Stimulated activated CD8-positive, alpha-beta memory T cell treated with anti-CD3 and anti-CD28 coated beads, Interleukin-15, amount 100 ng/mL, for 4 hours (primary cell): Measurements from ENCODE around the gene TCL1B.

Experiments
- DNase-seq, 2 donors: peaks; one replicate each; pipeline ENCODE4 v3.0.0-alpha.2; 2020; ENCODE audit warnings: low read depth in 2 of 2

Gene TCL1B

DNA sequence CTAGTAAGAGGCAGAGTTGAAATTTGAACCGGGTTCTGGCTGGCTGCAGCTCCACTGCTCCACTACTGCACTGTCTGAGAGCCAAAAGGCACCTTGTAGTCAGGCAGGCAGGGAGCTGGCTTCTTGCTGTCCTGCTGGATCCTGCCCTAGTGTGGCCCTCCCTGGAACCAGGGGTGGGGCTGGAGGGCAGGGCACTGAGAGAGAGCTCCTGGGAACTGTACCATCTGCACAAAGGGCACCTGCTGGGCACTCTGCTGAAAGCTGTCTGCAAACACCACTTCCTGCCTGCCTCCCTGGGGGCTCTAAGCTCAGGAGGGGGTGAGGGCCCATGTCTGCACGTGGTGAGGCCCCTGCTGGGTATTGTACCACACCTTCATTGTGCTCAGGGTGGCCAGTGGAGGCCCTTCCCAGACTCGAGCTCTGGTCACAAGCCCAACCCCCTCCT, 19.0 kb upstream of the TCL1B start:
- no peak for DNase-seq

DNA sequence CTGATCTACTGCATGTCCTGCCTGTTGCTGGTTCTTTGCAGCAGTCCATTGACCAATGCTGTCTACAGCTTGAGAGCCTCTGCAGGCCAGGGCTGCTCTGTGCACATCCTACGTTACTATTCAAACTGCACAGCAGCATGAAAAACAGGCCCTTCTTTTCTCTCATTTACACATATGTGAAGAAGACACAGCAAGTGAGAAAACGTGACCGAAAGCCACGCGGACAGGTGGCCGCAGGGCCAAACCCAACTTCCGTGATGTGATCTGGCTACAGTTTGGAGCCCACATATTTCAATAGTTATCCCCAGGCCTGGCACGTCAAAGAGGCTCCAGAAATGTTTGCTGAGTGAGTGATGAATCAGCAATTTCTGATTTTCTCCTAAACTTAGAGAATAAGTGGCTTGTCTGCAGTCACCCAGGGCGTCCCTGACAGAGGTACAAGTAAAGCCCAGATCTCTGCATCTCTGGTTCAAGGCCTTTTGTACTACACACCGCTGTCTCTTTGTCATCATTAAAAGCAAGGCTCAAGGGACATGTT, 17.9 kb upstream of the TCL1B start:
- DNase-seq, result no peak

DNA sequence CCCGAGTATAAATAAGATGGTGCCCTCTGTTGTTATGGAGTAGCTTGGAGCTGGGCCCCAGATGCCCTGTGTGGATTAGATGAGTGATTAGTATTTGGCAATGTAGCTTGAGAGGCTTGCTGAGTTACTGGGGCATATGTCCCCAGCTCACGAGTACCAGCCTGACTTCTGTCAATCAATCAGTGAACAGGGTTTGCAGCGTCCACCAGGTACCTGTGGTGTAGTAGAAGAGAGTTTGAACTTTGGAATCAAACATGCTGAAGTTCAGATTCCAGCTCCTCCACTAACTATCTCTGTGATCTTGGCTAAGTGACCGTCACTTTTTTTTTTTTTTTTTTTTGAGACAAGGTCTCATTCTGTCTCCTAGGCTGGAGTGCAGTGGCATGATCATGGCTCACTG, 11.6 kb upstream of the TCL1B start:
- DNase-seq, result no peak

DNA sequence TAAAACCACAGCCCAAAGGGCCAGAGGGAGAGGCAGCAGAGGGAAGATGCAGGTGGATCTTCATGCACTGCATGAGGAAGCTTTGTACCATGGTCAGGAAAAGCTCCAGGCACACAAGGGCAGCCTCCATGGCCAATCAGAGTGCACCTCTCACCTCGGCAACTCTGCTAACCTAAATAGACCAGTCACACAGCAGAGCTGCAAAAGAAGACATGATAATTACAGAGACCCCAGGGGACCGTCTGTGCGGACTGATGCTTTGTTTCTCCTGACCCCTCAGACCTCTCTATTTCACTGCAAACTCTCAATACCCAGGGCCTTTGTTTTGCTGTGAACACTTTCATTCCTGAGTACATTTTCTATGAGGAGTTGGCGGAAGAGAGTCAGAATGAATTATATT, 10.7 kb upstream of the TCL1B start:
- no peak for DNase-seq

DNA sequence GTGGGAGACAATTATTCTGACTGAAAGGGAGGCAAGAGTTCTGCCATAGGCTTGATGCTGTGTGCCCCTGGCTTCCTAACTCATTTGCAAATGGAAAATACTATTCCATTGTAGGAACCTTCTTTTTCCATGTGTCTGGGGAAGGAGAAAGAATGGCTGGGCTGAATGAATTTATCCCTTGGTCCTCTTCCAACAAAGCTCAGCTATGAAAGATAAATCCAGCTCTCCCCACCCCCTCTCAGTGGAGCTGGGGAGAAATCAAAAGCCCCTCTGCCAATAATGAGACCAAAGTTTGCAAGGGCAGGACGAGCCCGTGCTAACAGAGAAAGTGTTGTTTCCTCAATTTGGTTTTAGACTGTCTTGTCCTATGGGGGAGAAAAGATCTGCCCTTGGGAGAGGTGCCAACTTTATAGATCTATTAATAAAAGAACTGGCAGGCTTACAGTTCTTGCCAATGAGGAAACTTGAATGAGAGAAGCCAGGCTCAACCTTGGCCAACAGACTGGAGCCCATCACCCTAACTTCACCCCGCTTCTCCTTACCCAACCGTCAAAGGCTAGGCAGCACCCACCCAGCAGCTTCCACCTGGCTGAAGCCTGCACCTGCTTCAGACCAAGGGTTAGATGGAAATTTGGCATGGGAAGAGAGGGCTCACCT, 8.9 kb upstream of the TCL1B start:
- DNase-seq, result no peak

DNA sequence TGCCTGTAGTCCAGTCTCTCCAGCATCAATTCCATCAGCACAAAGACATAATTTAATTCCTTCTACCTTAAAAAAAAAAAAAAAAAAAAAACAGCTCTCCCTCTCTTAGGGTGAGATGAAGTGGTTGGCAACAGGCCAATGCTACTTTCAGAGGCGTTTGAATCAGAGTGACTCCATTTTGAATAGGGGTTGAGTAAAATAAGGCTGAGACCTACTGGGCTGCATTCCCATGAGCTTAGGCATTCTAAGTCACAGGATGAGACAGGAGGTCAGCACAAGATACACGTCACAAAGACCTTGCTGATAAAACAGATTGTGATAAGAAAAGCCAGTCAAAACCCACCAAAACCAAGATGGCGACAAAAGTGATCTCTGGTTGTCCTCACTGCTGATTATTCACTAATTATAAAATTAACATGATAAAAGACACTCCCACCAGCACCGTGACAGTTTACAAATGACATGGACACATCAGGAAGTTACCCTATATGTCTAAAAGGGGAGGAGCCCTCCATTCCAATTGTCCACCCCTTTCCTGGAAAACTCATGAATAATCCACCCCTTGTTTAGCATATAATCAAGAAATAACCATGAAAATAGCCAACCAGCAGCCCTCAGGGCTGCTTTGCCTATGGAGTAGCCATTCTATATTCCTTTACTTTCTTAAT, 6.9 kb upstream of the TCL1B start:
- DNase-seq, result no peak

DNA sequence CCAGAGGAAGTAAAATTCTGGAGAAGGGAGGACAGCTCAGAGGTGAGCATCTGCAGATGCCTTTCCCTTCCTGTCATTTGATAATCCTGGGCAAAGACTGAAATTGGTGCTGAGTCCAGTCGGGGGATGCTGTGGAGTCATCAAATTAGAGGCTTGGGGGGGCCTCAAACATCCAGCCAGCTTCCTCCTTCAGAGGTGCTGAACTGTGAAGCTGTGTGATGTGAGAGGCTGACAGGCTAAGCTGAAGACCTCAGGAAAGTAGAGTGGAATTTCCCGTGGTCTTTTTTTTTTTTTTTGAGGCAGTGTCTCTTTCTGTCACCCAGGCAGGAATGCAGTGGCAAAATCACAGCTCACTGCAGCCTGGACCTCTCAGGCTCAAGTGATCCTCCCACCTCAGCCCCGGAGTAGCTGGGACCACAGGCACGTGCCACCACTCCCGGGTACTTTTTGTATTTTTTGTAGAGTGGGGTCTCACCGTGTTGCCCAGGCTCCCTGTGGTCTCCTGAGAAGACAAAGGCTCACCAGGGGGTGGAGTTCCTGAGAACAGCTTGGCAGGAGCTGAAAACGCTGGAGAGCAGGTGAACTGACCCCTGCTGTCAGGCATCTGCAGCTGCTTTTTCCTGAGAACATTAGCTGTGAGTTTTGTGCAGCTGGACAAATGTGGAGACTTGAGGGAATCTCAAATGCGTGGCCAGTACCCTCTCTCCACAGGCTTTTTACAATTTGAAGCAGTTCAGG, 6.1 kb upstream of the TCL1B start:
- no peak for DNase-seq

DNA sequence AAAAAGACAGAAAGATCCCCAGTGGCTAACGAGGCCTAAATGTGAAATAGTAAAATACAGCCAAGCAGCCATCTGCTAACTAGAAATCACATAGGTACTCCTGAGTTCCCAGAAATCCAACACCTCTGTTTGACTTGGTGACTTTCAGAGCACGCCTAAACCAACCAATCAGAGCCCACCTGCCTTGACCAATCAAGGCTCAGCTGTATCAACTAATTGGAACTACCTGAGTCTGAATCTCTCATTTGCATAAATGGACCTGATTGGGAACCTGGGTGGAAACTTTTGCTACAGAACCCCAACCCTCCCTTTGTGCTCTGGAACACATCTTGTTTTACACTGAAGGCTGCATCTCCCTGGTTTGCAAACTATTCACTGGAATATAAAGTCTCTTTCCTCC, 5.1 kb upstream of the TCL1B start:
- DNase-seq, result no peak

DNA sequence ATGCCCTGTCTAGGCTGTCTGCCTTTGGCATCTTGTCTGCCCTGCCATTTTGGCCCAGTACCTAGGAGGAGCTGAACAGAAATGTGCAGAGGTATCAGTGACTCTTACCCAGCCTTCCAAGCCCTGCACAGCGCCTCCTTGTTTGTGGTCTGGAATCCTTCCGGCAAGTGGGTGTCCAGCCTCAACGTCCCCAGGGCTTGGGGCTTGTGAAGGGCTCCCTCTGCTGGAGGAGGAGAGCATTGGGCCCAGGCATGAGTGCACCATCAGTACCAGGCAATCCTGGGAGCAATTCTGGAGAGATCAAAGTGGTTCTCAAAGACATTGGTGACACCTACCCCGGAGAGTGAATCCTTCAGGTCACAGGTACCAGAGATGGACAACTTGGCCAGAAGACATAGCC, 2.4 kb upstream of the TCL1B start:
- no peak for DNase-seq

DNA sequence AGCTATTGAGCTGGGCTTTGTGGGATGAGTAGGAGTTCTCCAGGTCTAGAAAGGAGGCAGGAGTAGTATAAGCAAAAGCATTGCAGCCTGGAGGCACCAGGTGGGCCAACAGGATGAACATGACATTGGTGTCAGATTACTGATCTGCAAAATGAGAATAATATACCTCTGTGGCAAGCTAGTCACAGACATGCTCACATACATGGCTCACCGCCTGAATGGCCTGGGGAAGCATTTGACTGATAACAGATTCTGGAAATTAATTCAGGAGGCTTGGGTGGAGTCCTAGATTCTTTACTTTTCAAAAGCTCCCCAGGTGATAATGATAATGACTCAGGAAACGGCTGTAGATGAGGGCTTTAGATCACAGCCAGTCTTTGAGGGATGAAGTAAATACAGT, 709 bp downstream of the TCL1B start:
- no peak for DNase-seq

DNA sequence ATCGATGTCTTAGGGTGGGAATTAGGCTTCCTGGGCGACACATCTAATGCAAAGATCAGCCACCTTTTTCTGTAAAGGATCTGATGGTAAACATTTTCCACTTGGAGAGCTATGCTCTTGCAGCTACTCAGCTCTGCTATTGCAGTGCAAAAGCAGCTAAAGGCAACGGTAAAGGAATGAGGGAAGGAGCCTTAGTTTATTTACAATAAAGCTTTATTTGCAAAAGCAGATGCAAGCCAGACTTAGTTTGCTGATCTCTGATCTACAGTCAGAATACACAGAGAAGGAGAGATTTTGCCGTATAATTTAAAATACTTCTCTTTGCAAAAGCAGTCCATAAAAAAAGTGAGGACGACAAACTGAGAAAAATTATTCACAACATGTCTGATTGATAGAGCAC, 3.2 kb downstream of the TCL1B start:
- DNase-seq, result no peak

DNA sequence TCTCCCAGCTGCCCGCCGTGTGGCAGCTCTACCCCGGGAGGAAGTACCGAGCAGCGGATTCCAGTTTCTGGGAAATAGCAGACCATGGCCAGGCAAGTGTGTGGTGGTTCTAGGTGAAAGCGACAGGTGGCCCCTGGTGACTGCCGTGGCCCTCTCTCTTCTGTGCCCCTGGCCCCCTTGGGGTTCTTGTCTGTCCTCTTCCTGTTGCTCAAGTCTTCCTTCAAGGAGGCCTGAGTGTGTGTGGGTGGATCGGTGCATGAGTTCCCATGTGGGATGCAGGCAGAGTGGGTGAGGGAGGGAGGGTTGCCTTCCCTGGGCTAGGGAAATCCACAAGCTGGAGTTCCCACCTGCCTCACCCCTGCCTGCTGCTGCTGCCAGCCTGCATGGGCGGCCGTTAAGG, 4.6 kb downstream of the TCL1B start:
- no peak for DNase-seq

DNA sequence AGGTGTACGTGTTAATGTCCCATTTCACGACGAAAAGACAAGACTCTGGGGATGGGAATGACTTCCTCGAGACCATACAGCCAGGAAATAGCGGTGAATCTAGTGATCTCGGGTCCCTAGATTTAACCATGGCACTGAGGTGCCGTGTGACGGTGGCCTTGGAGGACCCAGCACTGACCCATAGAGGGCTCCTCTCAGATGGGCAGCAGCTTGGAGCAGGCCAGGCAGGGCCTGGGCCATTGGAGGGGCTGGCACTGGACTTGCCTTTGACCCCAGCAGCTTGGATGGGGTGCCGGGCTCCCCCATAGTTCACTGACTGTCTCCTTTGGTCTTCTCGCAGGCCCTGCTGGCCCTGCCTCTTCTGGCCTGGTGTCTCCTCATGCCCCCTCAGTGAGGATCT, 5.4 kb downstream of the TCL1B start:
- DNase-seq, result no peak

DNA sequence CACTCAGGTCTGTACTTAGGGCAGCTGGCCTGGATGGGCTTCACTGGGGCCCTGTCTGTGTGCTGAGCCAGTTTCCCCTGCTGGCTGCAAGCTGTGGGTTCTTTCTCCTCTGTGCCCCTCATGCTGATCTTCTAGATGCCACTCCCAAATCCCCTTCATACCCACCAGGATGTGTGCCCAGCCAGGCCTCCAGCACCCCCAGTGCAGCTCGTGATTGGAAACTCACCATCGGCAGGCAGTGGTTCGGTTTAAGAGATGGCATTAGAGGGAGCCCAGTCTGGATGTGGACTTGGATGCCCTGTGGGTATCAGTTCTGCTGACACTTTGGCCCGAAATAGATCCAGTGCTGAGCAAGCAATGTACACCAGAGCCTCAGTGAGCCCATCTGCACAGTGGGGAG, 5.9 kb downstream of the TCL1B start:
- no peak for DNase-seq

DNA sequence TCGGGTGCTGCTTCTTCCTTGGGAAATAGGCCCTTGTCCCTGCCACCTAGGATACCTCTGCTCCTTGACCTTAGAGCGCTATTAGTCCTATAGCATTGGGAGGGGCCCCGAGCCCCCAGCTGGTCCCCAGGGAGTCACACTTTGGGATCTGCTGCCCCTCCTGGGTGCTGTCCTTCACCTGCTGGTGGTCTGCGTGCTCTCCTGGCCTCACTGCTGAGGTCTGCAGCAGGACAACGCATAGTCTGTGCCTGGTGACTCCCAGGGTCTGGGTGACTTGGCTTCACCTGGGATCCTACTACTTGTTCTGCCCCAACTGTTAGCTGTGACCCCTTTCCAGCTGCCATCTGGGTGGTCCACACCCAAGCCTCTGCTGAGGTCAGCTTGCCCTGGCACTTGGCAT, 8.8 kb downstream of the TCL1B start:
- no peak for DNase-seq

DNA sequence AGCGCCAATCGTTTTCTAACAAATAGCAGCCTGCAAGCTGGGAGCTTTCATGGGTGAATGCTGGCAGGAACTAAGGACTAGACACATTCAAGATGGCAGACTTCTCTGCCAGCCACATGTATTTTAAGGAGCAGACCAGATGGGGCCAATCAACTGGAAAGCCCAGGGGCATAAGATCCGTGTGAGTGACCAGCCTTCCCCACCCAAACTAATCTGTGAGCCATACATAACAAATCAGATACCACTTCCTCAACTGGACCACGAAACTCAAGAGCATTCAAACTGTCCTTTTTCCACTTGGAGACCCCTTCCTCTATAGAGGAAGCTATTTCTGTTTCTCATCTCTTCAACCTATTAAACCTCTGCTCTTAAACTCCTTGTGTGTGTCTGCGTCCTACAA, 9.7 kb downstream of the TCL1B start:
- no peak for DNase-seq

DNA sequence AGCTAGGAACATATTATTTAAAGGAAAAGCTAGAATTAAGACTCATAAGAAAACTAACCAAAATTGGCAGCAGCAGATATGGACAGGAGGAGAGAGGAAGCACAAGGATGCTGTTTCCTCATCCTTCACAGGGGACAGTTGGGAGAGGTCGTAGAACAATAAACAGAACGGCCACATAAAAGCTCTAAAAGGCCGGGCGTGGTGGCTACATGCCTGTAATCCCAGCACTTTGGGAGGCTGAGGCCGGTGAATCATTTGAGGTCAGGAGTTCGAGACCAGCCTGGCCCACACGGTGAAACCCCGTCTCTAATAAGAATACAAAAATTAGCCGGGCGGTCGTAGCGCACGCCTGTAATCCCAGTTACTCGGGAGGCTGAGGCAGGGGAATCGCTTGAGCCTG, 10.5 kb downstream of the TCL1B start:
- no peak for DNase-seq

DNA sequence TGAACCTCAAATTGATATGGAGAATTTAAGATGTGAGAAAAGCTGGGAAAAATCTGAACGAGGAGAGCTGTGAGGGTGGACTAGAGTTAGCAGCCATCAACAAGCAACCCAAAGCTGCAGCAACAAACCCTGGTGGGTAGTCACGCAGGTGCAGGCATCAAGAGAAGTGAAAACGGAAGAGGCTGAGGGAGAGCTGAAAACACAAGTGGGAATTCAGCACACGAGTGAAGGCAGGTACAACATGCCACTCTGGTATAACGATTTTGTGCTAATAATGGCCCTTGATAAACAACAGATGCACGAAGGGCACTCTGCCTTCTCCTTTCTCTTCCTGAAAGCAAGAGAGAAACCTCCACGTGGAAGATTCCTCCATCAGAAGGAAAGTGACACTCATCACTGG, 11.5 kb downstream of the TCL1B start:
- DNase-seq, result no peak

DNA sequence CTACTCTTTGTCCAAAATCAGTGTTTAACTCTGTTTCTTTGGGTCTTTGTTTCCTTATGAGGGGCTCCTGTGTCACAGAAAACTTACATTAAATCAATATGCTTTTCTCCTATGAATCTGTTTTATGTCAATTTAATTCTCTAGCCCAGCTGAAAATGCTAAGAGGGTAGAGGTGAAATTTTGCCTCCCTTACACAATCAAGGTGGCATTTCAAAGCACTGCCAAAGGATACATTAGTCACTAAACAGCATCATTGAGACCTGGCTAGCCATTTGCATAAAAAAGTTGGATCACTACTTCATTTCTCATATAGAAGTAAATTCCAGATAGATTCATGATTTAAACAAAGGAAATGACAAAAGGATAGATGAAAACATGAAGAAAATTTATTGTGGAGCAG, 12.1 kb downstream of the TCL1B start:
- DNase-seq, result no peak

DNA sequence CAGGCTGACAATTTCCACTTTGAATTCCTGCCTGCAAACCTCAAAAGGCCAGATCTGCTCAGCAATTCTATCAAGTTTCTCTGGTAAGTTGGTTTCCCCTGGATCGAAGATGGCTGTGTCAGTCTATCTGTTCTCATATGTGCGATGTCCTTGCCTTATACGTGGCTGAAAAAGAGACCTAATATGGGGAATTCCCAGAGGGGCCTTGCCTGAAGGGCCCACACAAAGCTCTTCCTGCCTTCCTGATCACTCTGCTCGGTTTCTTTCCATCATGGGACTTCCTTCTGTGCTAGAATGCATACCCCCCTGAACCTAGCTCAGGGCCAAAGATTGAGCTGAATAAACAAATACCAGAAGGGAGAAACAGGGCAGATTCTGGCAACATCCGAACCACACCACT, 13.2 kb downstream of the TCL1B start:
- DNase-seq, result no peak

DNA sequence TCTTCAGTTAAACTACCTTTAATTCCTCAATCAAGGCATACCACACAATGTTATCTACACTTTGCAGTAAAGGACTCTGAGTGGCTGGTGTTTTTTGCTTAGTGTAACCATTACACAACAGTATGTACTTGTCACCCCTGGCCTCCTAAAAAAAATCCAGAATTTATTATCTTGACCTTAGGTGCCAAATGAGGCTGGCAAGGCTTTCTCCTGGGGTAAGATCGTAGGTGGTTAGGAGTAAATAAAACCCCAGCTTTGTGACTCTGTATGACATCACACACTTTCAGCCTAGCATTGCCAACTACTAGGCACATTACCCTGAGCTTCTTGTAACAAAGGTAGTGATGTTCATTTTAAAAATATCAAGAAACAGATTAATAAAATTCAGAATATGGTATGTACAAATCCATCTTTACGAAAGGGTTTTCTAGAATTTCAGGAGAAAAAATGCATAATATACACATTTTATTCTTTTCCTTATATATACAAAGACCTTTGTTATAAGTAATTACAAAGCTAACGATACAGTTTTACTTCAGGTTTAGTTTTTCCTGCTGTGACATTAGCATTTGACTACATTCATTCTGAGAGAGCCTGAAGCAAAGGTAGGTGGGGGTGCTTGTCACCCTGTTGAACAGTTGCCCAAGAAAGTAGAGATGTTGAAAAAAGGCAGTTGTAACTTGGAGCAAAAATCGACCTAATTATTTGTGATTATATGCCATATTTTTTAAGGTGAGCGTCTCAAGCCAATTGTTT, 14.2 kb downstream of the TCL1B start:
- DNase-seq, result no peak

DNA sequence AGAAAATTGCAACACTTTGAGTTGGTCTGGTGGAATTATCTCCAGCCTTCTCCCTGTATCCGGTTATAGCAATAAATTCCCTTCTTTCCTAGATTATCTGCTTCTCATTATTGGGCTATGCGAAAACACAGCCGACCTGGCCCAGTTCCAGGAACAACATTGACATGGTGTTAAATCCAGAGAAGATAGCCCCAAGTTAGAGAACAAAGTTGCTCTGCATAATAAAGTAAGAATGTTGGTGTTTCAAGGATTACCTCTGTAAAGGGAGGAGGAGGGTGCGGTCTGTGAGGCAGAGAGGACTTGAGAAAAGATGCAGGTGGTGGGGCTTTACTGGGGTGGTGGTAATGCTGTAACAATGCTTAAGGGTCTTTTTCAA, 15.6 kb downstream of the TCL1B start:
- no peak for DNase-seq
